ENCODE data around the gene RAD51AP2. TPM values are rescaled to one million over a fixed set of nuclear protein-coding genes. Genes with fewer than 3 reads are reported as not detected.

Gene RAD51AP2
- total RNA-seq, 1 donor from 2014 or later, result not detected

- no peak overlapping the region for H3K4me3 Mint-ChIP-seq (ENCODE audit: low read depth)
- intact Hi-C loops (cut with micrococcal nuclease), result no loop called here
Observed at GRCh38 chr2:17479875-17480274, 38.4 kb downstream of the RAD51AP2 start.

DNA sequence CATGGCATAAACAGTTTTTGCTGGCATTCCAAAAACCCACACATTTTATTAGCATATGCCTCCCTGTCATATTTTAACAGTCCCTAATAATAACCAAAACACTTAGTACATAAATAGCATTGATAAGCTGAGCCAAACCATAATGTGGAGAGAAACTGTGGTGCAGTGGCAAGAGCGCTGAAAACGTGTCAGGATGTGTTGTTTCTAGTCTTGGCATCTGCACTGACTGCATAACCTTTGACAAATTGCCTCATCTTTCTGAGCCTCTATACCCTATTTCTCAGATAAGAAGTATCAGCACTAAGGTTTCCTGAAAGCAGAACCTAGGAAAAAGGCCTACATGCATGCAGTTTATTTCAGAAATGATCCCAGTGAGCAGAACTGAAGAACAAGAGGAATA lies 41.4 kb downstream of the RAD51AP2 start:
- Mint-ChIP-seq H3K36me3 (ENCODE audit: low read depth) (no peaks in the 10 kb centered on the region), H3K27me3 (ENCODE audit: low read depth) (no peaks in the 10 kb centered on the region), H3K9me3 (no peaks in the 10 kb centered on the region), H3K4me1 (ENCODE audit: low read depth) (no peaks in the 10 kb centered on the region), H3K4me3 (ENCODE audit: low read depth) (no peak overlapping the region), H3K27ac (no peak overlapping the region)
- DNase-seq (ENCODE audit: low spot score), result no peak
- intact Hi-C loops (cut with micrococcal nuclease), result no loop called here

More at GRCh38 chr2:17479875-17480274, 38.4 kb downstream of the RAD51AP2 start:
- H3K36me3 Mint-ChIP-seq (ENCODE audit: low read depth), result no peaks in the 10 kb centered on the region
- no peak overlapping the region for H3K27ac Mint-ChIP-seq
- H3K27me3 Mint-ChIP-seq (ENCODE audit: low read depth), result no peaks in the 10 kb centered on the region
- no peak for DNase-seq (ENCODE audit: low spot score)
- no peaks in the 10 kb centered on the region for H3K9me3 Mint-ChIP-seq
- H3K4me1 Mint-ChIP-seq (ENCODE audit: low read depth), result no peaks in the 10 kb centered on the region

GRCh38 chr2:17476064-17476463 lies 42.2 kb downstream of the RAD51AP2 start:
- intact Hi-C loops (cut with micrococcal nuclease), result no loop called here
- no peak overlapping the region for H3K4me3 Mint-ChIP-seq (ENCODE audit: low read depth)
- no peak for DNase-seq (ENCODE audit: low spot score)
- H3K36me3 Mint-ChIP-seq (ENCODE audit: low read depth), result no peaks in the 10 kb centered on the region
- no peaks in the 10 kb centered on the region for H3K4me1 Mint-ChIP-seq (ENCODE audit: low read depth)
- no peak overlapping the region for H3K27ac Mint-ChIP-seq
- no peaks in the 10 kb centered on the region for H3K27me3 Mint-ChIP-seq (ENCODE audit: low read depth)
- H3K9me3 Mint-ChIP-seq, result no peaks in the 10 kb centered on the region

DNA sequence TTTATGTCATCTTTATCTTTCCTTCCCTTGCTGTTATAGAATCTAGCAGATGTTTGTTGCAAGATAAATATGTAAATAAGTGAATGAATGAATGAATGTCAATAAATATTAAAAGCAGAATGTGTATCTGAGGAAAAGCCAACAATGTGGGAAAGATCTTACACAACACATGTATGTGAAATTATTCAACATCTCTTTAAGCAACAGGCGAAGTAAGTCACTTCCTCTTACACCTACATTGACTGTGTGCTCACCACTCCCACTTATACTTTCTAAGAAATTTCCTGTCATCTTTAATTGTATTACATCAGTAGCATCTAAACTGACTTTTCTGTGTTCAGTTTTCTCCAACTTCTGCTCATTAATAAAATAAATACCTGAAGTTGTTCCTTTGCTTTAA lies 43.0 kb downstream of the RAD51AP2 start:
- no peak overlapping the region for H3K4me3 Mint-ChIP-seq (ENCODE audit: low read depth)
- intact Hi-C loops (cut with micrococcal nuclease), result no loop called here
- peaks cover 6% of the 10 kb centered on the region for H3K9me3 Mint-ChIP-seq
- no peaks in the 10 kb centered on the region for H3K36me3 Mint-ChIP-seq (ENCODE audit: low read depth)
- H3K4me1 Mint-ChIP-seq (ENCODE audit: low read depth), result no peaks in the 10 kb centered on the region
- H3K27me3 Mint-ChIP-seq (ENCODE audit: low read depth), result no peaks in the 10 kb centered on the region
- no peak for DNase-seq (ENCODE audit: low spot score)
- no peak overlapping the region for H3K27ac Mint-ChIP-seq

GRCh38 chr2:17471979-17472378 lies 46.3 kb downstream of the RAD51AP2 start:
- Mint-ChIP-seq H3K27ac (no peak overlapping the region), H3K4me1 (ENCODE audit: low read depth) (no peaks in the 10 kb centered on the region), H3K4me3 (ENCODE audit: low read depth) (no peak overlapping the region), H3K9me3 (peaks cover 15% of the 10 kb centered on the region), H3K27me3 (ENCODE audit: low read depth) (no peaks in the 10 kb centered on the region), H3K36me3 (ENCODE audit: low read depth) (no peaks in the 10 kb centered on the region)
- DNase-seq (ENCODE audit: low spot score), result no peak
- intact Hi-C loops (cut with micrococcal nuclease), result loop anchor here (5.0 kb wide), 1 partner anchor 200 kb away; no protein-coding TSS in a partner anchor

DNA sequence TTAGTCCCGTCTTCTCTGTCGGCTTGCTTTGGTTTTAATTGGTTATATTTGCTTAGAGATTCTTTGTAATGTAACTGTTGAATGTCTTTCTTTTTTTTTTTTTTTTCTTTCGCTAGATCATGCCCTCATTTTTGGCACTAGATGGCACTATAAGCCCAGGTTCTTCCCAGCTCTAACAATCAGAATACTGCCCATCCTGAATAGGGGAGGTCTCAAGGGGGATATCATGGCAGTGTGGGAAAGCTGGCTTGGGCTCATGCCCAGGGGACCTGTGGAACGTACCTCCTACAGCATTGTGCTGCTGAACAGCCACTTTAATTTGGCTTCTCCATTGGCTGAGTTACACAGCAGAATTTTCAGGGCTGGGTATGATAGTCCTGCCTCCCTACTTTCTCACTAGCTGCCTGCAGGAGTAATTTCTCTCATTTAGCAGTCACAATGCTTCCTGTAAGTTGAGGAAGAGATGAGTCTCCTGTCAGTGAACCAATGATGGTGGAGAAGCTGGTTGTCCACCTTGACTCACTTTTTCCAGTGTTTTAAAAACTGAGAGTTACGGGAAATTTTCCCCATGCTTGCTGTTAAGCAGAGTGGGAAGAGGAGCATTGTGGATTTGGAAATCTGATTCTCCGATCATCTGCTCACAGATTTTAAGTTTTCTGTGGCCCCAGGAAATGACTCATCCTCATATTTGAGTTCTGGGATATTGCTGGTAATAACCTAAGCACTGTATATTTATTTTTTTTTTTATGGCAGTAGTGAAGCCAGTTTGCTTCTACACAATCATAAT lies 47.2 kb downstream of the RAD51AP2 start:
- DNase-seq (ENCODE audit: low spot score), result no peak
- Mint-ChIP-seq H3K36me3 (ENCODE audit: low read depth) (no peaks in the 10 kb centered on the region), H3K27me3 (ENCODE audit: low read depth) (no peaks in the 10 kb centered on the region), H3K27ac (no peak overlapping the region), H3K4me3 (ENCODE audit: low read depth) (no peak overlapping the region), H3K9me3 (peaks cover 15% of the 10 kb centered on the region), H3K4me1 (ENCODE audit: low read depth) (no peaks in the 10 kb centered on the region)
- intact Hi-C loops (cut with micrococcal nuclease), result loop anchor here (5.0 kb wide), 1 partner anchor 201 kb away; no protein-coding TSS in a partner anchor

DNA sequence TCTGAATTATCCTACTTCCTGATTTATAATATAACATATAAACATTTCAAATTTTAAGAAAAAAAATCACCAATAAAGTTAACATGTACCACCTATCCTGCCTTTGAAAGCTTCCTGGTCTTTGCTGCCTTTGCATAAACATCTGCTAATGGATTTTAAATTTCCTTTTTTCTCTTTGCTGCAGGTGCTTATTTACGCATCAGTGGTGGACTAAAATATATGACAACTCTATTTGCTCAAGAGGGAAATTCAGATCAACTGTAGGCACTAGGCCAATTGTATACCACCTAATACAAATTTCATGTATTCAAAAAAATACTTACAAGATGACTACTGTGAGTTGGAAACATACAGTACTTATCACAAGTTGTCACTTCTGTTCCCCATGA lies 57.2 kb downstream of the RAD51AP2 start:
- Mint-ChIP-seq H3K4me3 (ENCODE audit: low read depth) (no peak overlapping the region), H3K36me3 (ENCODE audit: low read depth) (no peaks in the 10 kb centered on the region), H3K4me1 (ENCODE audit: low read depth) (no peaks in the 10 kb centered on the region), H3K27ac (no peak overlapping the region), H3K27me3 (ENCODE audit: low read depth) (no peaks in the 10 kb centered on the region), H3K9me3 (no peaks in the 10 kb centered on the region)
- no peak for DNase-seq (ENCODE audit: low spot score)
- intact Hi-C loops (cut with micrococcal nuclease), result no loop called here

Other genes with a start within 250 kb of the RAD51AP2 start
- gene VSNL1, start 22.3 kb upstream of the RAD51AP2 start, total RNA-seq, result not detected in 2 replicates
- 30.1 and 30.3 TPM in 2 replicates for gene SMC6, start 235.4 kb upstream of the RAD51AP2 start, total RNA-seq
- gene GEN1, start 235.7 kb upstream of the RAD51AP2 start, total RNA-seq, result 26.6 and 29.2 TPM in 2 replicates